Renal cortical epithelial cell (primary cell): ENCODE results near the gene ELL. TPM values are rescaled to one million over a fixed set of nuclear protein-coding genes. Genes with fewer than 3 reads are reported as not detected.

Source experiments
- DNase-seq: peaks from one replicate; pipeline ENCODE4 v3.0.0-alpha.2; 2011; ENCODE audit warnings: low read depth
- total RNA-seq: library from RNA; depleted of rRNA; stranded (reverse); fragments of >200 nt; gene quantifications from 2 replicates; pipeline ENCODE4 v1.2.3, GENCODE V29; 2014

The ELL gene
- total RNA-seq, 1 donor from 2014 or later, result 13.3 TPM

- peak; percentile 32 for DNase-seq
Measured at GRCh38 chr19:18488838-18489626, 32.8 kb downstream of the ELL start.

GRCh38 chr19:18488403-18488723 lies 33.5 kb downstream of the ELL start:
- no peak for DNase-seq

- no peak for DNase-seq
Measured at GRCh38 chr19:18487576-18488402, 34.1 kb downstream of the ELL start.

- no peak for DNase-seq
Measured at GRCh38 chr19:18486746-18487145, 35.1 kb downstream of the ELL start.

GRCh38 chr19:18484992-18485391 lies 36.9 kb downstream of the ELL start:
- DNase-seq, result no peak

GRCh38 chr19:18483119-18483890 lies 38.6 kb downstream of the ELL start:
- DNase-seq, result no peak

GRCh38 chr19:18481505-18482222 lies 40.2 kb downstream of the ELL start:
- DNase-seq, result no peak

GRCh38 chr19:18480006-18480691 lies 41.7 kb downstream of the ELL start:
- peak; percentile 65 for DNase-seq

GRCh38 chr19:18478545-18479311 lies 43.1 kb downstream of the ELL start:
- DNase-seq, result peak; percentile 83

GRCh38 chr19:18477974-18478373 lies 43.9 kb downstream of the ELL start:
- DNase-seq, result no peak

- no peak for DNase-seq
Measured at GRCh38 chr19:18477042-18477779, 44.7 kb downstream of the ELL start.

GRCh38 chr19:18476507-18477041 lies 45.3 kb downstream of the ELL start:
- DNase-seq, result no peak

GRCh38 chr19:18475762-18476331 lies 46.0 kb downstream of the ELL start:
- DNase-seq, result no peak

GRCh38 chr19:18475004-18475453 lies 46.8 kb downstream of the ELL start:
- no peak for DNase-seq

- DNase-seq, result no peak
Measured at GRCh38 chr19:18474366-18474887, 47.4 kb downstream of the ELL start.

- no peak for DNase-seq
Measured at GRCh38 chr19:18473706-18474087, 48.2 kb downstream of the ELL start.

- DNase-seq, result no peak
Measured at GRCh38 chr19:18473003-18473705, 48.7 kb downstream of the ELL start.

GRCh38 chr19:18470787-18471186 lies 51.1 kb downstream of the ELL start:
- DNase-seq, result no peak
